Measurements from ENCODE around the gene PTMA.

The PTMA gene

GRCh38 chr2:231682603-231683291, 25.6 kb upstream of the PTMA start:
- H3K79me2 ChIP-seq (ENCODE audit: control insufficient read depth, low read length): peaks cover 80% of the 10 kb centered on the region
- H4K20me1 ChIP-seq (ENCODE audit: control insufficient read depth, insufficient read depth, low read depth, low read length): no peaks in the 10 kb centered on the region
- H3K4me3 ChIP-seq (ENCODE audit: low read length): peak overlapping the region; percentile 92
- H3K36me3 ChIP-seq (ENCODE audit: control insufficient read depth, low read length): peaks cover 21% of the 10 kb centered on the region
- TF ChIP-seq CTCF (IDR thresholded peaks at IDR 0.05; ENCODE audit: low read depth, low read length, poor library complexity, severe bottlenecking) (no peak), EZH2phosphoT487 (IDR thresholded peaks at IDR 0.05; ENCODE audit: borderline replicate concordance, low read length) (no peak)
- H3K4me2 ChIP-seq (ENCODE audit: low read length): peak overlapping the region; percentile 92
- no peaks in the 10 kb centered on the region for H3K9me2 ChIP-seq (replicated peaks; ENCODE audit: control insufficient read depth, low read length)
- peaks cover 36% of the 10 kb centered on the region for H3F3A ChIP-seq (ENCODE audit: control insufficient read depth, insufficient read depth)
- peak overlapping the region; percentile 95 for H3K27ac ChIP-seq (ENCODE audit: low read depth, low read length)
- H3K9me3 ChIP-seq (ENCODE audit: control insufficient read depth, insufficient read depth, low read length): no peaks in the 10 kb centered on the region
- H3K27me3 ChIP-seq (ENCODE audit: control insufficient read depth, low read length): no peaks in the 10 kb centered on the region
- H3K4me1 ChIP-seq (ENCODE audit: control insufficient read depth, low read length): peaks cover 93% of the 10 kb centered on the region

- Histone ChIP-seq H3F3A (ENCODE audit: control insufficient read depth, insufficient read depth) (peaks cover 35% of the 10 kb centered on the region), H4K20me1 (ENCODE audit: control insufficient read depth, insufficient read depth, low read depth, low read length) (no peaks in the 10 kb centered on the region), H3K4me2 (ENCODE audit: low read length) (peak overlapping the region; percentile 92), H3K4me1 (ENCODE audit: control insufficient read depth, low read length) (peaks cover 95% of the 10 kb centered on the region), H3K9me2 (replicated peaks; ENCODE audit: control insufficient read depth, low read length) (no peaks in the 10 kb centered on the region), H3K36me3 (ENCODE audit: control insufficient read depth, low read length) (peaks cover 20% of the 10 kb centered on the region), H3K27me3 (ENCODE audit: control insufficient read depth, low read length) (no peaks in the 10 kb centered on the region), H3K9me3 (ENCODE audit: control insufficient read depth, insufficient read depth, low read length) (no peaks in the 10 kb centered on the region), H3K79me2 (ENCODE audit: control insufficient read depth, low read length) (peaks cover 84% of the 10 kb centered on the region), H3K27ac (ENCODE audit: low read depth, low read length) (peak overlapping the region; percentile 95), H3K4me3 (ENCODE audit: low read length) (peak overlapping the region; percentile 92)
- TF ChIP-seq EZH2phosphoT487 (IDR thresholded peaks at IDR 0.05; ENCODE audit: borderline replicate concordance, low read length) (no peak), CTCF (IDR thresholded peaks at IDR 0.05; ENCODE audit: low read depth, low read length, poor library complexity, severe bottlenecking) (no peak)
Observed at GRCh38 chr2:231683292-231684235, 24.8 kb upstream of the PTMA start.

- Histone ChIP-seq H3K27me3 (ENCODE audit: control insufficient read depth, low read length) (no peaks in the 10 kb centered on the region), H3K9me2 (replicated peaks; ENCODE audit: control insufficient read depth, low read length) (no peaks in the 10 kb centered on the region), H3K27ac (ENCODE audit: low read depth, low read length) (peak overlapping the region; percentile 95), H3K79me2 (ENCODE audit: control insufficient read depth, low read length) (peaks cover 78% of the 10 kb centered on the region), H3K9me3 (ENCODE audit: control insufficient read depth, insufficient read depth, low read length) (no peaks in the 10 kb centered on the region), H3K4me1 (ENCODE audit: control insufficient read depth, low read length) (peaks cover 96% of the 10 kb centered on the region), H4K20me1 (ENCODE audit: control insufficient read depth, insufficient read depth, low read depth, low read length) (no peaks in the 10 kb centered on the region), H3F3A (ENCODE audit: control insufficient read depth, insufficient read depth) (peaks cover 29% of the 10 kb centered on the region), H3K4me2 (ENCODE audit: low read length) (peak overlapping the region; percentile 92), H3K4me3 (ENCODE audit: low read length) (peak overlapping the region; percentile 92), H3K36me3 (ENCODE audit: control insufficient read depth, low read length) (peaks cover 16% of the 10 kb centered on the region)
- no peak for TF ChIP-seq CTCF (IDR thresholded peaks at IDR 0.05; ENCODE audit: low read depth, low read length, poor library complexity, severe bottlenecking)
- TF ChIP-seq EZH2phosphoT487 (IDR thresholded peaks at IDR 0.05; ENCODE audit: borderline replicate concordance, low read length): no peak
Observed at GRCh38 chr2:231684314-231685223, 23.8 kb upstream of the PTMA start.

All from DOHH2 (cell line).